ENCODE data around the gene KDR. TPM values are rescaled to one million over a fixed set of nuclear protein-coding genes. Genes with fewer than 3 reads are reported as not detected.

The KDR gene
- polyA plus RNA-seq, 1 experiment = not detected

GRCh38 chr4:55107054-55107453 lies 18.3 kb downstream of the KDR start:
- H3K4me3 ChIP-seq (ENCODE audit: low read depth, low read length) = no peak overlapping the region
- TF ChIP-seq CTCF (IDR thresholded peaks at IDR 0.05; ENCODE audit: low read depth, low read length) = no peak
- CTCF ChIA-PET = interaction anchor here (0.5 kb wide), 1 partner anchor 365 kb away, joined by 4 read pairs; no protein-coding TSS in a partner anchor
- no peak overlapping the region for H3K27ac ChIP-seq (ENCODE audit: low read depth, low read length)
- POLR2A ChIA-PET = no interaction called here
- no peak for DNase-seq (ENCODE audit: low read depth, low spot score)
- H3K9me3 ChIP-seq (ENCODE audit: control insufficient read depth, insufficient read depth, low read length) = no peaks in the 10 kb centered on the region
- no peaks in the 10 kb centered on the region for H3K27me3 ChIP-seq (ENCODE audit: control insufficient read depth, insufficient read depth, low read length)

- DNase-seq (ENCODE audit: low read depth, low spot score) = no peak
- CTCF ChIA-PET = no interaction called here
- Histone ChIP-seq H3K9me3 (ENCODE audit: control insufficient read depth, insufficient read depth, low read length) (no peaks in the 10 kb centered on the region), H3K4me3 (ENCODE audit: low read depth, low read length) (no peak overlapping the region), H3K27me3 (ENCODE audit: control insufficient read depth, insufficient read depth, low read length) (no peaks in the 10 kb centered on the region), H3K27ac (ENCODE audit: low read depth, low read length) (no peak overlapping the region)
- POLR2A ChIA-PET = no interaction called here
- no peak for TF ChIP-seq CTCF (IDR thresholded peaks at IDR 0.05; ENCODE audit: low read depth, low read length)
These were observed 22.2 kb downstream of the KDR start for GRCh38 chr4:55103224-55103623.

GRCh38 chr4:55099816-55100215 lies 25.6 kb downstream of the KDR start:
- no peaks in the 10 kb centered on the region for H3K27me3 ChIP-seq (ENCODE audit: control insufficient read depth, insufficient read depth, low read length)
- ChIA-PET CTCF (interaction anchor here (1.0 kb wide), 1 partner anchor 130 kb away, joined by 3 read pairs; no protein-coding TSS in a partner anchor), POLR2A (no interaction called here)
- no peak overlapping the region for H3K4me3 ChIP-seq (ENCODE audit: low read depth, low read length)
- H3K9me3 ChIP-seq (ENCODE audit: control insufficient read depth, insufficient read depth, low read length) = no peaks in the 10 kb centered on the region
- no peak for DNase-seq (ENCODE audit: low read depth, low spot score)
- H3K27ac ChIP-seq (ENCODE audit: low read depth, low read length) = no peak overlapping the region
- TF ChIP-seq CTCF (IDR thresholded peaks at IDR 0.05; ENCODE audit: low read depth, low read length) = no peak

- ChIA-PET POLR2A (no interaction called here), CTCF (interaction anchor here (0.7 kb wide), 1 partner anchor 127 kb away, joined by 3 read pairs; no protein-coding TSS in a partner anchor)
- no peak for DNase-seq (ENCODE audit: low read depth, low spot score)
- H3K27me3 ChIP-seq (ENCODE audit: control insufficient read depth, insufficient read depth, low read length) = no peaks in the 10 kb centered on the region
- H3K9me3 ChIP-seq (ENCODE audit: control insufficient read depth, insufficient read depth, low read length) = no peaks in the 10 kb centered on the region
- TF ChIP-seq CTCF (IDR thresholded peaks at IDR 0.05; ENCODE audit: low read depth, low read length) = no peak
- H3K4me3 ChIP-seq (ENCODE audit: low read depth, low read length) = no peak overlapping the region
- no peak overlapping the region for H3K27ac ChIP-seq (ENCODE audit: low read depth, low read length)
These were observed 26.8 kb downstream of the KDR start for GRCh38 chr4:55098456-55099204.

GRCh38 chr4:55096619-55097018 lies 28.8 kb downstream of the KDR start:
- CTCF ChIA-PET = no interaction called here
- no peak overlapping the region for H3K27ac ChIP-seq (ENCODE audit: low read depth, low read length)
- TF ChIP-seq CTCF (IDR thresholded peaks at IDR 0.05; ENCODE audit: low read depth, low read length) = no peak
- DNase-seq (ENCODE audit: low read depth, low spot score) = no peak
- POLR2A ChIA-PET = no interaction called here
- no peaks in the 10 kb centered on the region for H3K27me3 ChIP-seq (ENCODE audit: control insufficient read depth, insufficient read depth, low read length)
- H3K4me3 ChIP-seq (ENCODE audit: low read depth, low read length) = no peak overlapping the region
- H3K9me3 ChIP-seq (ENCODE audit: control insufficient read depth, insufficient read depth, low read length) = no peaks in the 10 kb centered on the region
